GM23338 (cell line): ENCODE results near the gene MRPL18. TPM values are rescaled to one million over a fixed set of nuclear protein-coding genes. Genes with fewer than 3 reads are reported as not detected.

Experiments
- ATAC-seq: fragments of 200-7000 bp; cut with Tn5 transposase; 3 replicates; pipeline ENCODE4 v1.9.1; 2020
- DNase-seq: peaks from one replicate; pipeline ENCODE4 v3.0.0-alpha.2; 2015; ENCODE audit warnings: low spot score
- H2AFZ ChIP-seq: fragments of 200-600 bp; sonication (generic); 2 replicates; pipeline ENCODE4 v1.8.0; 2016; ENCODE audit warnings: antibody characterized with exemption, mild to moderate bottlenecking, moderate library complexity
- H3F3A ChIP-seq: fragments of 200-600 bp; sonication (generic); replicated peaks from 2 replicates; pipeline ENCODE4 v1.8.0; 2017; ENCODE audit warnings: antibody characterized with exemption, mixed run types, low read depth
- H3K27ac ChIP-seq: fragments of 200-600 bp; sonication (generic); 2 replicates; pipeline ENCODE4 v1.6.1; 2016; ENCODE audit warnings: low read depth
- H3K27me3 ChIP-seq: fragments of 200-600 bp; sonication (generic); 2 replicates; pipeline ENCODE4 v1.8.0; 2016; ENCODE audit warnings: mild to moderate bottlenecking, mixed run types, moderate library complexity; ENCODE audit not compliant: insufficient read depth
- H3K36me3 ChIP-seq: fragments of 200-600 bp; sonication (generic); 2 replicates; pipeline ENCODE4 v1.8.0; 2016; ENCODE audit warnings: mild to moderate bottlenecking; ENCODE audit not compliant: insufficient read depth
- H3K4me1 ChIP-seq: fragments of 200-600 bp; sonication (generic); 2 replicates; pipeline ENCODE4 v1.8.0; 2016; ENCODE audit warnings: mild to moderate bottlenecking, moderate library complexity; ENCODE audit not compliant: insufficient read depth
- H3K4me2 ChIP-seq: fragments of 200-600 bp; sonication (generic); 2 replicates; pipeline ENCODE4 v1.7.1; 2017; ENCODE audit warnings: mixed run types
- H3K4me3 ChIP-seq: fragments of 200-600 bp; sonication (generic); 2 replicates; pipeline ENCODE4 v1.6.1; 2016; ENCODE audit warnings: mixed run types
- H3K79me2 ChIP-seq: fragments of 200-600 bp; sonication (generic); replicated peaks from 2 replicates; pipeline ENCODE4 v1.8.0; 2017; ENCODE audit warnings: mild to moderate bottlenecking; ENCODE audit not compliant: insufficient read depth
- H3K9me2 ChIP-seq: fragments of 200-600 bp; sonication (generic); 2 replicates; pipeline ENCODE4 v1.8.0; 2017; ENCODE audit not compliant: insufficient read depth
- H4K20me1 ChIP-seq: fragments of 200-600 bp; sonication (generic); replicated peaks from 2 replicates; pipeline ENCODE4 v1.8.0; 2017; ENCODE audit warnings: mild to moderate bottlenecking; ENCODE audit not compliant: insufficient read depth
- H3K27ac Mint-ChIP-seq: 2 replicates; pipeline ENCODE4 v1.8.0; 2020; ENCODE audit warnings: inconsistent platforms, mild to moderate bottlenecking, moderate library complexity, mixed read lengths
- H3K27me3 Mint-ChIP-seq: 3 replicates; pipeline ENCODE4 v1.8.0; 2022; ENCODE audit warnings: low read depth, mild to moderate bottlenecking, moderate library complexity, mixed read lengths, inconsistent platforms; ENCODE audit not compliant: insufficient read depth, poor library complexity
- H3K36me3 Mint-ChIP-seq: 3 replicates; pipeline ENCODE4 v1.8.0; 2021; ENCODE audit warnings: low read depth, mild to moderate bottlenecking, inconsistent platforms, moderate library complexity, mixed read lengths
- H3K4me1 Mint-ChIP-seq: 3 replicates; pipeline ENCODE4 v1.8.0; 2020; ENCODE audit warnings: mild to moderate bottlenecking, inconsistent platforms, mixed read lengths
- H3K4me3 Mint-ChIP-seq: 3 replicates; pipeline ENCODE4 v1.8.0; 2021; ENCODE audit warnings: moderate library complexity, mild to moderate bottlenecking, inconsistent platforms, mixed read lengths
- H3K9me3 Mint-ChIP-seq: 3 replicates; pipeline ENCODE4 v1.8.0; 2020; ENCODE audit warnings: moderate library complexity, mild to moderate bottlenecking, inconsistent platforms, mixed read lengths
- CTCF ChIP-seq, 2 experiments: fragments of 200-600 bp in 1 of 2; sonication (generic) in 1 of 2; conservative IDR thresholded peaks; 2 replicates each; pipeline versions ENCODE4 v1.5.1 to v1.6.1; 2016 to 2017; ENCODE audit warnings: antibody characterized with exemption in 2 of 2, low read depth in 2 of 2, mild to moderate bottlenecking in 2 of 2, moderate library complexity in 1 of 2
- ETS1 ChIP-seq: IDR thresholded peaks from 2 replicates; pipeline ENCODE4 v1.6.1; 2016; ENCODE audit warnings: antibody characterized with exemption
- EZH2phosphoT487 ChIP-seq: fragments of 200-600 bp; sonication (generic); IDR thresholded peaks from one replicate; pipeline ENCODE4 v1.8.1; 2018; ENCODE audit warnings: antibody characterized with exemption; ENCODE audit not compliant: unreplicated experiment
- NANOG ChIP-seq: IDR thresholded peaks from 2 replicates; pipeline ENCODE4 v1.6.1; 2016; ENCODE audit warnings: antibody characterized with exemption, borderline replicate concordance
- POLR2AphosphoS5 ChIP-seq: IDR thresholded peaks from 2 replicates; pipeline ENCODE4 v1.6.1; 2016; ENCODE audit warnings: antibody characterized with exemption, low read depth
- polyA plus RNA-seq: library from polyadenylated mRNA; unstranded; fragments of >200 nt; fragmentation: Nextera tagmentation; extraction: Ambion mirVana; gene quantifications from 2 replicates; pipeline ENCODE4 v1.2.1, GENCODE V29; 2016
- total RNA-seq: library from RNA; depleted of rRNA; stranded (reverse); fragments of >200 nt; shearing (Covaris generic); gene quantifications from 2 replicates; pipeline ENCODE4 v1.2.3, GENCODE V29; 2014

Gene MRPL18
- total and polyA plus RNA-seq, 2 experiments from 2014 or later = 91.4 to 228 TPM

GRCh38 chr6:159838020-159838744, 47.9 kb downstream of the MRPL18 start:
- TF ChIP-seq NANOG = no peak
- TF ChIP-seq EZH2phosphoT487 = no peak
- TF ChIP-seq POLR2AphosphoS5 = no peak
- TF ChIP-seq ETS1 = no peak
- no peaks in the 10 kb centered on the region for H3K36me3 ChIP-seq
- H3K4me1 ChIP-seq = peaks cover 26% of the 10 kb centered on the region
- peak overlapping the region; percentile 5 for H2AFZ ChIP-seq
- H3K27ac Mint-ChIP-seq = no peak overlapping the region
- H3K36me3 Mint-ChIP-seq = no peaks in the 10 kb centered on the region
- H3F3A ChIP-seq = no peaks in the 10 kb centered on the region
- peaks cover 1% of the 10 kb centered on the region for H3K27me3 Mint-ChIP-seq
- no peaks in the 10 kb centered on the region for H3K79me2 ChIP-seq
- H3K4me3 ChIP-seq = no peak overlapping the region
- no peaks in the 10 kb centered on the region for H4K20me1 ChIP-seq
- H3K27ac ChIP-seq = no peak overlapping the region
- peak; percentile 43 for DNase-seq
- H3K9me2 ChIP-seq = no peaks in the 10 kb centered on the region
- H3K4me2 ChIP-seq = no peak overlapping the region
- H3K27me3 ChIP-seq = no peaks in the 10 kb centered on the region
- no peaks in the 10 kb centered on the region for H3K9me3 Mint-ChIP-seq
- H3K4me1 Mint-ChIP-seq = peaks cover 47% of the 10 kb centered on the region
- peak; percentile 72 for ATAC-seq
- H3K4me3 Mint-ChIP-seq = no peak overlapping the region

GRCh38 chr6:159842035-159842434, 51.8 kb downstream of the MRPL18 start:
- Mint-ChIP-seq H3K27me3 (peaks cover 10% of the 10 kb centered on the region), H3K36me3 (no peaks in the 10 kb centered on the region), H3K27ac (no peak overlapping the region; the same call in 1 of the 2 replicates), H3K4me3 (no peak overlapping the region), H3K9me3 (no peaks in the 10 kb centered on the region), H3K4me1 (peaks cover 21% of the 10 kb centered on the region)
- Histone ChIP-seq H3K9me2 (no peaks in the 10 kb centered on the region), H3K4me3 (no peak overlapping the region), H3K79me2 (no peaks in the 10 kb centered on the region), H3F3A (no peaks in the 10 kb centered on the region), H3K36me3 (peaks cover under 1% of the 10 kb centered on the region; the same call in 1 of the 2 replicates), H3K4me2 (no peak overlapping the region), H3K27me3 (no peaks in the 10 kb centered on the region), H2AFZ (no peak overlapping the region), H3K27ac (no peak overlapping the region), H3K4me1 (peaks cover 7% of the 10 kb centered on the region), H4K20me1 (no peaks in the 10 kb centered on the region)
- peak; percentile 51 for ATAC-seq
- DNase-seq = peak; percentile 77
- TF ChIP-seq POLR2AphosphoS5 (no peak), CTCF (conservative IDR thresholded peaks at IDR 0.05; ENCODE audit: low read depth in 2 of 2) (peak; percentile 50 to 62)
